Uterus (tissue), 2 donors: Measurements from ENCODE around the gene FGFR4.

Experiments
- POLR2A ChIP-seq, 2 donors: fragments of 450-650 bp; IDR thresholded peaks; one replicate each; pipeline ENCODE4 v1.6.1; 2016; ENCODE audit warnings: antibody characterized with exemption in 2 of 2, mild to moderate bottlenecking in 1 of 2, moderate library complexity in 1 of 2
- TF ChIP-seq, protein P1 (sequence below), 4 experiments: fragments of 200-600 bp in 2 of 4; fragments of 450-650 bp in 2 of 4; sonication (generic) in 2 of 4; IDR thresholded peaks; one replicate each; pipeline ENCODE4 v1.5.1; 2016 to 2019; ENCODE audit warnings: antibody characterized with exemption in 4 of 4, mild to moderate bottlenecking in 2 of 4, moderate library complexity in 1 of 4

DNA sequence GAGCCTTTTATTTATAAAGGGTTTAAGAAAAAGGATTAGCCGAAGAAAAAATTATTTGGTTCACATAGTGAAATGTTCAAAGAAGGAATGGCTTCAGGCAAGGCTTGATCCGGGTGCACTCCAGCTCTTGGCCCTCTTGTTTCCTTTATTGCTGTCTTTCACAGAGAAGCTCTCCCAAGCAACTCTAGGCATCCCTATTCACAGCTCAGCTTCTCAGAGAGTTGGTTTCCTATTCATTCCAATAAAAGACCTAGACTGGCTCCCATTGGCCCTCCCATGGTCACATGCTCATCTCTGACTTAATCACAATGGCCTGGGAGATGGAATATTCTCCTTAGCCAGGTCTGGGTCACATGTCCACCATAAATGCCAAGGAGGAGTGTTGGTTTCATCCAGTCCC lies 9.4 kb upstream of the FGFR4 start:
- TF ChIP-seq, protein P1, sequence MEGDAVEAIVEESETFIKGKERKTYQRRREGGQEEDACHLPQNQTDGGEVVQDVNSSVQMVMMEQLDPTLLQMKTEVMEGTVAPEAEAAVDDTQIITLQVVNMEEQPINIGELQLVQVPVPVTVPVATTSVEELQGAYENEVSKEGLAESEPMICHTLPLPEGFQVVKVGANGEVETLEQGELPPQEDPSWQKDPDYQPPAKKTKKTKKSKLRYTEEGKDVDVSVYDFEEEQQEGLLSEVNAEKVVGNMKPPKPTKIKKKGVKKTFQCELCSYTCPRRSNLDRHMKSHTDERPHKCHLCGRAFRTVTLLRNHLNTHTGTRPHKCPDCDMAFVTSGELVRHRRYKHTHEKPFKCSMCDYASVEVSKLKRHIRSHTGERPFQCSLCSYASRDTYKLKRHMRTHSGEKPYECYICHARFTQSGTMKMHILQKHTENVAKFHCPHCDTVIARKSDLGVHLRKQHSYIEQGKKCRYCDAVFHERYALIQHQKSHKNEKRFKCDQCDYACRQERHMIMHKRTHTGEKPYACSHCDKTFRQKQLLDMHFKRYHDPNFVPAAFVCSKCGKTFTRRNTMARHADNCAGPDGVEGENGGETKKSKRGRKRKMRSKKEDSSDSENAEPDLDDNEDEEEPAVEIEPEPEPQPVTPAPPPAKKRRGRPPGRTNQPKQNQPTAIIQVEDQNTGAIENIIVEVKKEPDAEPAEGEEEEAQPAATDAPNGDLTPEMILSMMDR (IDR thresholded peaks at IDR 0.05), result no peak
- TF ChIP-seq POLR2A (IDR thresholded peaks at IDR 0.05), result no peak
